Endothelial cell of umbilical vein (primary cell): ENCODE results near the gene CFL1. TPM values are rescaled to one million over a fixed set of nuclear protein-coding genes. Genes with fewer than 3 reads are reported as not detected.

Source experiments
- BruUV-seq: library from RNA; stranded (reverse); fragments of 400-500 nt; replicated peaks from 2 replicates; lab custom pipeline; 2021; lab: Mats Ljungman, UMichigan
- CTCF ChIA-PET: fragments of 300-600, 350-600 bp; sonication (Branson Sonifier 250); formaldehyde crosslinking; loops from one replicate; lab custom pipeline; 2021; ENCODE audit warnings: antibody characterized with exemption, inconsistent platforms; lab: Charles Lee
- POLR2A ChIA-PET: fragments of 300-600, 350-600 bp; sonication (Branson Sonifier 250); formaldehyde crosslinking; loops from one replicate; lab custom pipeline; 2021; ENCODE audit warnings: antibody characterized with exemption, inconsistent platforms; lab: Charles Lee
- DNase-seq: peaks from one replicate; pipeline ENCODE4 v3.0.0-alpha.2; 2011; ENCODE audit warnings: low read depth, low spot score
- FAIRE-seq: peaks from 2 replicates; lab custom pipeline; 2011; peaks lifted over from hg19 to GRCh38; lab: Jason Lieb, UNC
- H2AFZ ChIP-seq: 2 replicates; pipeline ENCODE4 v1.6.0; 2012; ENCODE audit warnings: low read depth, low read length, control low read depth, inconsistent platforms
- H3K27ac ChIP-seq: 2 replicates; pipeline ENCODE4 v1.5.1; 2011; ENCODE audit warnings: low read depth, mild to moderate bottlenecking, control low read depth, low read length, moderate library complexity; ENCODE audit not compliant: insufficient read depth
- H3K27me3 ChIP-seq, 2 experiments: 2 replicates each; pipeline versions ENCODE4 v1.6.0 to v1.6.1; 2011; ENCODE audit warnings: low read length in 2 of 2, mixed read lengths in 1 of 2; ENCODE audit not compliant: control insufficient read depth in 2 of 2, insufficient read depth in 2 of 2
- H3K36me3 ChIP-seq, 2 experiments: 2 replicates in 1 of 2; 3 replicates in 1 of 2; pipeline ENCODE4 v1.5.1; 2011; ENCODE audit warnings: low read length in 2 of 2, mild to moderate bottlenecking in 1 of 2, moderate library complexity in 1 of 2; ENCODE audit not compliant: control insufficient read depth in 2 of 2, insufficient read depth in 2 of 2; ENCODE audit errors: extremely low read depth in 1 of 2
- H3K4me1 ChIP-seq: 3 replicates; pipeline ENCODE4 v1.5.1; 2011; ENCODE audit warnings: mild to moderate bottlenecking, low read length; ENCODE audit not compliant: control insufficient read depth, insufficient read depth; ENCODE audit errors: extremely low read depth
- H3K4me2 ChIP-seq: 2 replicates; pipeline ENCODE4 v1.6.1; 2011; ENCODE audit warnings: low read length, control low read depth, mixed read lengths; ENCODE audit not compliant: insufficient read depth
- H3K4me3 ChIP-seq, 3 experiments: fragments of 200-600 bp in 1 of 3; sonication (generic), shearing (Covaris generic) in 1 of 3; replicated peaks in 1 of 3; 2 replicates each; pipeline ENCODE4 v1.5.1; 2011 to 2016; ENCODE audit warnings: control low read depth in 3 of 3, low read length in 3 of 3, mild to moderate bottlenecking in 2 of 3, inconsistent platforms in 1 of 3, low read depth in 1 of 3, moderate library complexity in 1 of 3; ENCODE audit not compliant: insufficient read depth in 1 of 3
- H3K79me2 ChIP-seq: 2 replicates; pipeline ENCODE4 v1.6.0; 2012; ENCODE audit warnings: low read length, inconsistent platforms; ENCODE audit not compliant: control insufficient read depth, insufficient read depth
- H3K9ac ChIP-seq: replicated peaks from 2 replicates; pipeline ENCODE3; 2011; ENCODE audit warnings: low read length, control low read depth; ENCODE audit not compliant: insufficient read depth; ENCODE audit errors: extremely low read depth
- H3K9me1 ChIP-seq: replicated peaks from 3 replicates; pipeline ENCODE4 v1.6.0; 2011; ENCODE audit warnings: mild to moderate bottlenecking, low read length; ENCODE audit not compliant: control insufficient read depth, insufficient read depth; ENCODE audit errors: extremely low read depth
- H3K9me3 ChIP-seq: replicated peaks from 2 replicates; pipeline ENCODE4 v1.5.1; 2012; ENCODE audit warnings: low read length, inconsistent platforms; ENCODE audit not compliant: control insufficient read depth, insufficient read depth
- H4K20me1 ChIP-seq: replicated peaks from 2 replicates; pipeline ENCODE3; 2011; ENCODE audit warnings: mild to moderate bottlenecking, low read length; ENCODE audit not compliant: control insufficient read depth, insufficient read depth; ENCODE audit errors: extremely low read depth
- EZH2 ChIP-seq: IDR thresholded peaks from 2 replicates; pipeline ENCODE4 v1.6.1; 2012; ENCODE audit warnings: borderline replicate concordance, low read depth, mild to moderate bottlenecking, moderate library complexity, low read length, inconsistent platforms; ENCODE audit not compliant: severe bottlenecking
- FOS ChIP-seq: IDR thresholded peaks from 2 replicates; pipeline ENCODE4 v1.6.1; 2011; ENCODE audit warnings: mild to moderate bottlenecking, low read length, moderate library complexity, borderline replicate concordance; ENCODE audit not compliant: insufficient read depth
- GATA2 ChIP-seq: IDR thresholded peaks from 2 replicates; pipeline ENCODE4 v1.7.0; 2011; ENCODE audit warnings: low read depth, mild to moderate bottlenecking, moderate library complexity, mixed read lengths, low read length; ENCODE audit not compliant: insufficient read length, insufficient read depth
- JUN ChIP-seq: IDR thresholded peaks from 2 replicates; pipeline ENCODE4 v1.6.1; 2011; ENCODE audit warnings: borderline replicate concordance, low read depth; ENCODE audit not compliant: insufficient read length, insufficient read depth
- MYC ChIP-seq: IDR thresholded peaks from one replicate; pipeline ENCODE4 v1.6.1; 2011; ENCODE audit warnings: mild to moderate bottlenecking, low read depth, low read length
- POLR2A ChIP-seq: IDR thresholded peaks from 2 replicates; pipeline ENCODE4 v1.6.1; 2012; ENCODE audit warnings: low read depth, mild to moderate bottlenecking, control low read depth, low read length
- POLR2AphosphoS5 ChIP-seq: IDR thresholded peaks from 2 replicates; pipeline ENCODE4 v1.6.1; 2012; ENCODE audit warnings: low read depth, mild to moderate bottlenecking, control low read depth, low read length, moderate library complexity; ENCODE audit not compliant: insufficient read depth
- dilution Hi-C: fragments of 300-500 bp; cut with MboI; formaldehyde crosslinking; loops from one replicate; pipeline ENCODE4 v1.15.0; 2019; ENCODE audit warnings: low sequenced_read_pairs; ENCODE audit not compliant: extremely low pct_ligation_motif_present
- intact Hi-C: fragments of 100-400 bp; cut with micrococcal nuclease; formaldehyde crosslinking; loops from one replicate; pipeline ENCODE4 v1.10.0; 2022
- polyA plus RNA-seq, 4 experiments: library from polyadenylated mRNA; depleted of rRNA in 3 of 4; stranded (reverse) in 3 of 4; unstranded in 1 of 4; fragments of >200 nt; gene quantifications; 2 replicates each; pipeline versions ENCODE4 v1.2.1 to v1.2.3, GENCODE V29; 2011 to 2012; ENCODE audit warnings: missing spikeins in 1 of 4
- total RNA-seq: library from RNA; stranded (reverse); gene quantifications from 2 replicates; pipeline ENCODE4 v1.2.3, GENCODE V29; 2021
- TF ChIP-seq, protein P1 (sequence below), 2 donors: IDR thresholded peaks; 1 replicate in 1 of 2; 2 replicates in 1 of 2; pipeline ENCODE4 v1.5.1; 2011; ENCODE audit warnings: low read length in 2 of 2, mild to moderate bottlenecking in 2 of 2, moderate library complexity in 2 of 2, control low read depth in 1 of 2, inconsistent platforms in 1 of 2, low read depth in 1 of 2; ENCODE audit not compliant: insufficient read depth in 1 of 2; ENCODE audit errors: extremely low read depth in 1 of 2
- TF ChIP-seq, protein P2 (sequence below): IDR thresholded peaks from 2 replicates; pipeline ENCODE4 v1.6.1; 2011; ENCODE audit not compliant: insufficient read depth, insufficient read length

Gene CFL1
- total and polyA plus RNA-seq, 2 donors (not counting 3 experiments of a cell fraction or from before 2014, with no cell fraction given): 1,844 to 2,403 TPM

GRCh38 chr11:65817312-65817834 lies 40.6 kb downstream of the CFL1 start:
- dilution Hi-C loops (no loop called here), intact Hi-C loops (no loop called here)
- no peak for FAIRE-seq
- no peaks in the 10 kb centered on the region for H4K20me1 ChIP-seq
- no peaks in the 10 kb centered on the region for H3K9me1 ChIP-seq
- H3K4me1 ChIP-seq: no peaks in the 10 kb centered on the region
- peak overlapping the region; percentile 30 for H3K9ac ChIP-seq
- H3K36me3 ChIP-seq: no peaks in the 10 kb centered on the region
- BruUV-seq: TSS peak; percentile 50
- DNase-seq: no peak
- peaks cover under 1 to 3% of the 10 kb centered on the region in 2 experiments for H3K27me3 ChIP-seq
- no peaks in the 10 kb centered on the region for H3K9me3 ChIP-seq
- POLR2A ChIA-PET: interaction anchor here (0.5 to 0.6 kb wide), 4 partner anchors 31 to 224 kb away, joined by 3 to 5 read pairs (median 4); no protein-coding TSS in a partner anchor
- peak overlapping the region; percentile 83 for H2AFZ ChIP-seq
- no peak for TF ChIP-seq POLR2A
- TF ChIP-seq, protein P1, sequence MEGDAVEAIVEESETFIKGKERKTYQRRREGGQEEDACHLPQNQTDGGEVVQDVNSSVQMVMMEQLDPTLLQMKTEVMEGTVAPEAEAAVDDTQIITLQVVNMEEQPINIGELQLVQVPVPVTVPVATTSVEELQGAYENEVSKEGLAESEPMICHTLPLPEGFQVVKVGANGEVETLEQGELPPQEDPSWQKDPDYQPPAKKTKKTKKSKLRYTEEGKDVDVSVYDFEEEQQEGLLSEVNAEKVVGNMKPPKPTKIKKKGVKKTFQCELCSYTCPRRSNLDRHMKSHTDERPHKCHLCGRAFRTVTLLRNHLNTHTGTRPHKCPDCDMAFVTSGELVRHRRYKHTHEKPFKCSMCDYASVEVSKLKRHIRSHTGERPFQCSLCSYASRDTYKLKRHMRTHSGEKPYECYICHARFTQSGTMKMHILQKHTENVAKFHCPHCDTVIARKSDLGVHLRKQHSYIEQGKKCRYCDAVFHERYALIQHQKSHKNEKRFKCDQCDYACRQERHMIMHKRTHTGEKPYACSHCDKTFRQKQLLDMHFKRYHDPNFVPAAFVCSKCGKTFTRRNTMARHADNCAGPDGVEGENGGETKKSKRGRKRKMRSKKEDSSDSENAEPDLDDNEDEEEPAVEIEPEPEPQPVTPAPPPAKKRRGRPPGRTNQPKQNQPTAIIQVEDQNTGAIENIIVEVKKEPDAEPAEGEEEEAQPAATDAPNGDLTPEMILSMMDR (IDR thresholded peaks at IDR 0.05; ENCODE audit: extremely low read depth in 1 of 2, insufficient read depth in 1 of 2, low read depth in 1 of 2, low read length in 2 of 2): no peak
- no peak for TF ChIP-seq JUN
- TF ChIP-seq POLR2AphosphoS5: no peak
- no peak for TF ChIP-seq MYC
- no peak for TF ChIP-seq GATA2
- TF ChIP-seq EZH2: no peak
- TF ChIP-seq, protein P2, sequence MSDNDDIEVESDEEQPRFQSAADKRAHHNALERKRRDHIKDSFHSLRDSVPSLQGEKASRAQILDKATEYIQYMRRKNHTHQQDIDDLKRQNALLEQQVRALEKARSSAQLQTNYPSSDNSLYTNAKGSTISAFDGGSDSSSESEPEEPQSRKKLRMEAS: no peak
- no peak for TF ChIP-seq FOS
- no peak overlapping the region for H3K27ac ChIP-seq
- H3K4me2 ChIP-seq: peak overlapping the region; percentile 48
- H3K4me3 ChIP-seq: peak overlapping the region; percentile 13 to 74 (median 66)
- CTCF ChIA-PET: interaction anchor here (0.6 to 6.5 kb wide), 27 partner anchors 9 to 225 kb away, joined by 3 to 109 read pairs (median 5); partner anchors contain the start of genes AP5B1, KAT5, RNASEH2C and SIPA1
- H3K79me2 ChIP-seq: no peaks in the 10 kb centered on the region
